Stimulated activated CD8-positive, alpha-beta memory T cell treated with anti-CD3 and anti-CD28 coated beads, Interleukin-15, amount 100 ng/mL, for 24 hours (primary cell): ENCODE data around the gene COX19.
A peak's percentile ranks its signal among the peaks of the same experiment; 100 is the strongest.
"Not testable (repeated sequence)": the region's sequence is repeated elsewhere in the genome, so short reads cannot be mapped to it uniquely, and the experiment has no call there.

Source experiments
- DNase-seq: peaks from one replicate; pipeline ENCODE4 v3.0.0-alpha.2; 2020; ENCODE audit warnings: low read depth

Gene COX19

DNA sequence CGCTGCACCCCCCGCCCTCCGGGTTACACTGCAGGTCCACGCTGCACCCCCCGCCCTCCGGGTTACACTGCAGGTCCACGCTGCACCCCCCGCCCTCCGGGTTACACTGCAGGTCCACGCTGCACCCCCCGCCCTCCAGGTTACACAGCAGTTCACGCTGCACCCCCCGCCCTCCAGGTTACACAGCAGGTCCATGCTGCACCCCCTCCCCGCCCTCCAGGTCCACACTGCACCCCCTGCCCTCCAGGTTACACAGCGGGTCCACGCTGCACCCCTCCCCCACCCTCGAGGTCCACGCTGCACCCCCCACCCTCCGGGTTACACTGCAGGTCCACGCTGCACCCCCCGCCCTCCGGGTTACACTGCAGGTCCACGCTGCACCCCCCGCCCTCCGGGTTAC is 51.3 kb downstream of the COX19 start:
- DNase-seq = not testable (repeated sequence)

DNA sequence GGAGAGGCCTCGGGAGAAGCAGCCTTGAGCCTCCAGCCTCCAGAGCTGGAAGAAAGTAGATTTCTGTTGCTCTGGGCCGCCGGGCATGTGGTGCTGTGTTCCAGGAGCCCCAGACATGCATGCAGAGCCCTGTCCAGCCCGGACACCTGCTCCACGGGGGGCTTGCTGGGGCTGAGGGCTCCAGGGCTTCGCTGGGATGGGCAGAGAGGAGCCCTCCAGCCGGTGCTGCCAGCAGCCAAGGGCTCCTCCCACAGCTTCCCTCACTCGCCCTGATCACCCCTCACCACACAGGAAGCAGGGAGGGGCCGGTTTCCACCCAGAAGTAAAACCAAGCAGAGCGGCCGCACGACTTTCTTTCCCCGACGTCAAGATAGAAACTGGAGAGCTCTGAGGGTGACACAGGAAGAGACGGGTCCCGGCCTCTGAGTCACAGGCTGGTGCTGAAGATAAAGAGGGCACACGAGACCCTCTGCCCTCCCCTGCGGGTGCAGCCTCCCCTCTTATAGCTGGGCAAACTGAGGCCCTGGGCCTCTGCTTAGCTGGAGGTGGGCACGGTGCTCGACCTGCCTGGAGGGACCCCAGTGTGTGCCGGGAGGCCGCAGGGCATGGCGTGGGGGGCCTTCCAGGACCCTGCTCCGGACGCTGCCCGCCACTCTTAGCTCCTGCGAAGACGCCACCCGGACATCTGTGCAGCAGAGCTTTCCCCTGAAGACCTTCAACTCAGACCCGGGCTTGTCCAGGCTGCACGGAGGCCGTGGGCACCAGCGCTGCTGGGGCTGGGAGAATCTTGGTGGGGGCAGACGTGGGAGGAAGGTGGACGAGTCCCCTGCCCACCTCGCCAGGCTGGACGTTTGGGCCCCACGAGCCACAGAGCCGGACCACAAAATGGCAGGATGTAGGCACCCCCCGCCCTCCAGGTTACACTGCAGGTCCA is 52.0 kb downstream of the COX19 start:
- DNase-seq = peak; percentile 59

- DNase-seq = no peak
Observed at GRCh38 chr7:922334-923107, 52.8 kb downstream of the COX19 start.

DNA sequence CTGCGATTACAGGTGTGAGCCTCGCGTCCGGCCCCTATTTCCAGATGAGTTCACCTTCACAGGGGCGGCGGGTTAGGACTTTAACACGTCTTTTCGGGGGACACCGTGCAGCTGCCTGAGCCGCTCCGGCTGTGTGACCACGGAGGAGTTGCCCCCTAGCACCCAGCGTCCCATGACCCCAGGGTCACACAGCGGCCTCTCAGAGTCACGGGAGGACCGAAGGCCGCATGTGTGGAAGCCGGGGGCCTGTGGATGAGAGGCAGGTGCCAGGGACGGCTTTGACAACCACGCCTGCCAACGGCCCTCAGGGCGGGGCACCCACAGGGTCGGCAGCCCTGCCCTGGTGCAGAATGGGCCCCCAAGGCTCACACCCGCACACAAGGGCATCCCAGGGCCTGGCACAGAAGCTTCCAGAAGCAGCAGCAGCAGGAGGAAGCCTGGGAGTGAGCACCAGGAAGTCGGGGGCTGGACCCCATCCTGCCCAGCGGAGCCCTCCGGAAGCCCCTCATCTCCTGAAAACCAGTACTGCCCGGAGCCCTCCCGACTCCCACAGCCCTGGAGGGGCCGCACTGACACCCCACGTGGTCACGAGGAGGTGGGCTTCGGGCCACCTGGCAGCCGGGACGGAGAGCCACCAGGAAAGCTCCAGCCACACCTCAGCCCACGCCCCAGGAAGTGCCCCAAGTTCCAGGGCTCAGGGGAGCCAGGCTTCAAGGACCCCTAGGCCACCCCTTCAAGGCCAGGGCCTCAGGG is 53.6 kb downstream of the COX19 start:
- no peak for DNase-seq

GRCh38 chr7:921071-921461 is 54.3 kb downstream of the COX19 start:
- DNase-seq = no peak

DNA sequence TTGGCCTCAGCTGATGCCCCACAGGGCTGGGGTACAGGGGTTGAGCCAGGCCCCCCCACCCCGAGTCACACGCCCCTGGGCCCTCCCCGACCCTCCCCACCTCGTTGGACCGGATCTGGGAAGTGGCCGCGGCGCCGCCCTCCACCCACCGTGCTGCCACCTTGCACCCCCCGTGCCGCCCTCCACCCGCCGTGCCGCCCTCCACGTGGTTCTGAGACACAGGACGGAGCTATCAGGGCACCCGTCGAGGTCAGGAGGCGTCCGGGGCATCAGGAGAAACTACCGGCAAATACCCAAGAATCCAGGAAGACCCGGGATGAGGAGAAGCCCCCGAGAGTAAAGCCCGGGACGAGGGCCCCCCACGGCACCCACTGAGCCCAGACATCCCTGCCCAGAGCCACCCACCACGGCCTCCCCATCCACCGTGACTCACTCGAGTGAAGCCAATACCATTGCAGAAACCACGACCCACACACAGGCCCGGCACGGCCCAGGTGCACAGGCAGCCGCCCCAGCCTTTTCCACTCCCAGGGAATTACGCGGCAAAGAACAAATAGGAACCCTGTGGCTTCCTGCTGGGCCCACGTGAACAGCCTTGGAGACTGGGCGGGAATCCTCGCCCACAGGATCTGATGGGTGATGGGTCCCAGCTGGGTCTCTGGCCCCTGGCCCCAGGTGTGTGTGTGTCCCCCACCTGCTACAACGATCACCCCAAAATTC is 54.8 kb downstream of the COX19 start:
- DNase-seq = no peak

DNA sequence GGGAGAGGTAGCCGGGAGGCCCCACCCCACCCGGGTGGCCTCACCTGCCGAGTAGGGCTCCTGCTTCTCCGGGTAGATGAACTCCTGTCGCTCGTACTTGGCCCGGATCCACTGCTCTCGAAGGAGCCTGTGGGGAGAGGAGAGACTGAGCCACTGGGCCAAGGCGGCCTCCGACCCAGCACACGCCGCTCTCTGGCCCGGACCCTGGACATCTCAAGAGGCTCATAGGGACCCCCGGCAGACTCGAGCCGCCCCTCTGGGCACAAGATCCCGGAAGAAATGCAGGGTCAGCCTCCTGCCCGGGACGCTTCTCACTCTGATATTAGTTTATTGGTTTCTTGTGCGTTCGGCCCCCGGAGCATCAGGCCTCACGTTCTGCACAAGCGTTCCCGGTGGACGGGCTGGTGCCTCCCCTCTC is 55.4 kb downstream of the COX19 start:
- no peak for DNase-seq

DNA sequence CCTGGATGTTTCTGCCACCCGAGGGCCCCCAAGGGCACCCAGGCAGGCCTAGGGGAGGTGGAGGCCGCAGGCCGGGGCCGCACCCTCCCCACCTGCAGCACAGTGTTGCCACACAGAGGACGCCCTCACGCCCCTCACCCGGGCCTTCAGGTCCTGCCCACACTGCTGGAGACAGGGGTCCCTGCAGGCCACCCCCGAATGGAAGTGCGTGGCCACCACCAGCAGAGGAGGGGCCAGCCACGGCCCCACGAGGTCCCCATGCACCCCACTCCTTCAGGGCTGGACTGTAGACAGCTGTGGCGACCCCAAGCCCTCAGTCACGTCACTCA is 56.3 kb downstream of the COX19 start:
- no peak for DNase-seq

DNA sequence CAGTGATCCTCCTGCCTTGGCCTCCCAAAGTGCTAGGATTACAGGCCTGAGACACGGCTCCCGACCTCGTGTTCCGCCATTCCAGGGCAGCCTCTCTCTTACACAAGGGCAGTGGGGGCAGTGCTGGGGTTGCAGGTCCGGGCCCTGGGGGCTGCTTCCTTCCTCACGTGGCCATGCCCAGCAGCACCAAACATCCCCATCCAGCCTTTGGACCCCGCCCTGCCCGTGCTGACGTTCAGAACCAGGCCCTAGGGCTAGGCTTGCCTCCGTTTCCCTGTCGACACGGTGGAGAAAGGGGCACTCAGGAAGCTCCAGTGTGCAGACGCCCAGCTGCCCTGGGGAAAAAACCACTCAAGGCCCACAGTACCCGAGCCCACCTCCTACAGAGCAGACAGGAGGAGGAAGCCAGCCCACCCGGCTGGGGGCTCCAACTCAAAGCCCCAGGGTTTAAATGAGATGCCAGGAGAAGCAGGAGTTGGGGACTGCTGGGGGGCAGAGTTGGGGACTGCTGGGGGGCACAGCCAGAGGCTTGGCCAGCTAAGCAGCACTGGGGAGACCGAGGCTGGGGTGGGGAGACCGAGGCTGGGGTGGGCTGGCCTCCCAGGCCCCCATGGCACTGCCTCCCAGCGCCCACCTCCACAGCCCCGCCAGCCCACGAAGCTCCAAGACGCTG is 56.8 kb downstream of the COX19 start:
- no peak for DNase-seq

- DNase-seq = no peak
Observed at GRCh38 chr7:918118-918425, 57.3 kb downstream of the COX19 start.

- DNase-seq = no peak
Observed at GRCh38 chr7:917255-918117, 57.9 kb downstream of the COX19 start.

- DNase-seq = no peak
Observed at GRCh38 chr7:916291-916941, 58.9 kb downstream of the COX19 start.
